GM23338 (cell line): ENCODE results near the gene GRK5. TPM values are rescaled to one million over a fixed set of nuclear protein-coding genes. Genes with fewer than 3 reads are reported as not detected.

ENCODE experiments used
- ATAC-seq: fragments of 200-7000 bp; cut with Tn5 transposase; 3 replicates; pipeline ENCODE4 v1.9.1; 2020
- DNase-seq: peaks from one replicate; pipeline ENCODE4 v3.0.0-alpha.2; 2015; ENCODE audit warnings: low spot score
- H2AFZ ChIP-seq: fragments of 200-600 bp; sonication (generic); 2 replicates; pipeline ENCODE4 v1.8.0; 2016; ENCODE audit warnings: antibody characterized with exemption, mild to moderate bottlenecking, moderate library complexity
- H3F3A ChIP-seq: fragments of 200-600 bp; sonication (generic); replicated peaks from 2 replicates; pipeline ENCODE4 v1.8.0; 2017; ENCODE audit warnings: antibody characterized with exemption, mixed run types, low read depth
- H3K27ac ChIP-seq: fragments of 200-600 bp; sonication (generic); 2 replicates; pipeline ENCODE4 v1.6.1; 2016; ENCODE audit warnings: low read depth
- H3K27me3 ChIP-seq: fragments of 200-600 bp; sonication (generic); 2 replicates; pipeline ENCODE4 v1.8.0; 2016; ENCODE audit warnings: mild to moderate bottlenecking, mixed run types, moderate library complexity; ENCODE audit not compliant: insufficient read depth
- H3K36me3 ChIP-seq: fragments of 200-600 bp; sonication (generic); 2 replicates; pipeline ENCODE4 v1.8.0; 2016; ENCODE audit warnings: mild to moderate bottlenecking; ENCODE audit not compliant: insufficient read depth
- H3K4me1 ChIP-seq: fragments of 200-600 bp; sonication (generic); 2 replicates; pipeline ENCODE4 v1.8.0; 2016; ENCODE audit warnings: mild to moderate bottlenecking, moderate library complexity; ENCODE audit not compliant: insufficient read depth
- H3K4me2 ChIP-seq: fragments of 200-600 bp; sonication (generic); 2 replicates; pipeline ENCODE4 v1.7.1; 2017; ENCODE audit warnings: mixed run types
- H3K4me3 ChIP-seq: fragments of 200-600 bp; sonication (generic); 2 replicates; pipeline ENCODE4 v1.6.1; 2016; ENCODE audit warnings: mixed run types
- H3K79me2 ChIP-seq: fragments of 200-600 bp; sonication (generic); replicated peaks from 2 replicates; pipeline ENCODE4 v1.8.0; 2017; ENCODE audit warnings: mild to moderate bottlenecking; ENCODE audit not compliant: insufficient read depth
- H3K9me2 ChIP-seq: fragments of 200-600 bp; sonication (generic); 2 replicates; pipeline ENCODE4 v1.8.0; 2017; ENCODE audit not compliant: insufficient read depth
- H4K20me1 ChIP-seq: fragments of 200-600 bp; sonication (generic); replicated peaks from 2 replicates; pipeline ENCODE4 v1.8.0; 2017; ENCODE audit warnings: mild to moderate bottlenecking; ENCODE audit not compliant: insufficient read depth
- H3K27ac Mint-ChIP-seq: 2 replicates; pipeline ENCODE4 v1.8.0; 2020; ENCODE audit warnings: inconsistent platforms, mild to moderate bottlenecking, moderate library complexity, mixed read lengths
- H3K27me3 Mint-ChIP-seq: 3 replicates; pipeline ENCODE4 v1.8.0; 2022; ENCODE audit warnings: low read depth, mild to moderate bottlenecking, moderate library complexity, mixed read lengths, inconsistent platforms; ENCODE audit not compliant: insufficient read depth, poor library complexity
- H3K36me3 Mint-ChIP-seq: 3 replicates; pipeline ENCODE4 v1.8.0; 2021; ENCODE audit warnings: low read depth, mild to moderate bottlenecking, inconsistent platforms, moderate library complexity, mixed read lengths
- H3K4me1 Mint-ChIP-seq: 3 replicates; pipeline ENCODE4 v1.8.0; 2020; ENCODE audit warnings: mild to moderate bottlenecking, inconsistent platforms, mixed read lengths
- H3K4me3 Mint-ChIP-seq: 3 replicates; pipeline ENCODE4 v1.8.0; 2021; ENCODE audit warnings: moderate library complexity, mild to moderate bottlenecking, inconsistent platforms, mixed read lengths
- H3K9me3 Mint-ChIP-seq: 3 replicates; pipeline ENCODE4 v1.8.0; 2020; ENCODE audit warnings: moderate library complexity, mild to moderate bottlenecking, inconsistent platforms, mixed read lengths
- CREB1 ChIP-seq: fragments of 250-450 bp; sonication (Bioruptor Pico); IDR thresholded peaks from 2 replicates; pipeline ENCODE4 v1.5.0; 2020; ENCODE audit warnings: low read depth, mild to moderate bottlenecking, moderate library complexity
- CTCF ChIP-seq, 2 experiments: fragments of 200-600 bp in 1 of 2; sonication (generic) in 1 of 2; conservative IDR thresholded peaks; 2 replicates each; pipeline versions ENCODE4 v1.5.1 to v1.6.1; 2016 to 2017; ENCODE audit warnings: antibody characterized with exemption in 2 of 2, low read depth in 2 of 2, mild to moderate bottlenecking in 2 of 2, moderate library complexity in 1 of 2
- NANOG ChIP-seq: IDR thresholded peaks from 2 replicates; pipeline ENCODE4 v1.6.1; 2016; ENCODE audit warnings: antibody characterized with exemption, borderline replicate concordance
- STAT1 ChIP-seq: IDR thresholded peaks from one replicate; pipeline ENCODE4 v1.6.1; 2016; ENCODE audit warnings: antibody characterized with exemption; ENCODE audit not compliant: unreplicated experiment
- ZNF114 ChIP-seq: fragments of 250-450 bp; sonication (Bioruptor Pico); IDR thresholded peaks from 2 replicates; pipeline ENCODE4 v1.5.0; 2020; ENCODE audit warnings: mild to moderate bottlenecking, moderate library complexity
- polyA plus RNA-seq: library from polyadenylated mRNA; unstranded; fragments of >200 nt; fragmentation: Nextera tagmentation; extraction: Ambion mirVana; gene quantifications from 2 replicates; pipeline ENCODE4 v1.2.1, GENCODE V29; 2016
- total RNA-seq: library from RNA; depleted of rRNA; stranded (reverse); fragments of >200 nt; shearing (Covaris generic); gene quantifications from 2 replicates; pipeline ENCODE4 v1.2.3, GENCODE V29; 2014

GRK5 gene
- total and polyA plus RNA-seq, 2 experiments from 2014 or later: 0.53 to 2.0 TPM

- no peak overlapping the region for H3K4me3 ChIP-seq
- H3K27me3 ChIP-seq: no peaks in the 10 kb centered on the region
- H3K4me1 ChIP-seq: no peaks in the 10 kb centered on the region
- H2AFZ ChIP-seq: 0 out of 2 replicates have a peak overlapping the region, but pooled peaks have one; percentile 74
- DNase-seq (peak; percentile 92), ATAC-seq (peak; percentile 82)
- no peaks in the 10 kb centered on the region for H3K36me3 ChIP-seq
- no peak overlapping the region for H3K4me2 ChIP-seq
- Mint-ChIP-seq H3K27ac (no peak overlapping the region), H3K27me3 (peaks cover 15% of the 10 kb centered on the region), H3K4me3 (no peak overlapping the region), H3K9me3 (no peaks in the 10 kb centered on the region), H3K36me3 (no peaks in the 10 kb centered on the region; the same call in 2 of the 3 replicates), H3K4me1 (peaks cover 17% of the 10 kb centered on the region)
- no peaks in the 10 kb centered on the region for H4K20me1 ChIP-seq
- H3K79me2 ChIP-seq: no peaks in the 10 kb centered on the region
- H3K27ac ChIP-seq: no peak overlapping the region
- TF ChIP-seq CREB1 (CRISPR knock-in tag): no peak
- TF ChIP-seq CTCF (conservative IDR thresholded peaks at IDR 0.05; ENCODE audit: low read depth in 2 of 2): peak; percentile 81 to 92
- H3F3A ChIP-seq: no peaks in the 10 kb centered on the region
- no peaks in the 10 kb centered on the region for H3K9me2 ChIP-seq
Measured at GRCh38 chr10:119445311-119445934, 238.1 kb downstream of the GRK5 start.

DNA sequence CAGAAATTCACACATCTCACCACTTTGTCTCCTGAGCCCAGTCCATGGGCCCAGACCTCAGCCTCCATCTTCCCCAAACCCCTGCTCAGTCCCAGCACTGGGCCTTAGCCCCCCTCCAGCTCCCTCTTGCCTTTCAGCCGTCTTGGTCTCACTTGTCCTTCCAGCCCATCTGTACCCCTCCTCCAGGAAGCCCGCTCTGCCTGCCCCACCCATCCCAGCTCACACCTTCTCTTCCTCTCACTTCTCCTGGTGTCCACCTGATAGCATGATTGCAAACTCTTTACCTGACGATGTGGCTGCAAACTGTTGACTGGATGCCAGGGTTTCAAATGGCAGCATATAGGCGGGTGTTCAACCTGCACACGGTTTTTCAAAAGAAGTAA is 238.6 kb downstream of the GRK5 start:
- Histone ChIP-seq H3K4me2 (no peak overlapping the region), H2AFZ (no peak overlapping the region), H3F3A (no peaks in the 10 kb centered on the region), H3K27ac (no peak overlapping the region), H3K79me2 (no peaks in the 10 kb centered on the region), H3K36me3 (no peaks in the 10 kb centered on the region), H3K27me3 (no peaks in the 10 kb centered on the region), H3K4me3 (no peak overlapping the region), H3K9me2 (no peaks in the 10 kb centered on the region), H3K4me1 (no peaks in the 10 kb centered on the region), H4K20me1 (no peaks in the 10 kb centered on the region)
- TF ChIP-seq NANOG: no peak
- no peak for TF ChIP-seq ZNF114 (CRISPR knock-in tag)
- Mint-ChIP-seq H3K9me3 (no peaks in the 10 kb centered on the region), H3K4me1 (peaks cover 17% of the 10 kb centered on the region), H3K27ac (no peak overlapping the region), H3K36me3 (no peaks in the 10 kb centered on the region; the same call in 2 of the 3 replicates), H3K27me3 (peaks cover 13% of the 10 kb centered on the region), H3K4me3 (no peak overlapping the region)
- ATAC-seq: no peak
- no peak for DNase-seq

- ATAC-seq (no peak), DNase-seq (no peak)
- no peaks in the 10 kb centered on the region for H3K27me3 ChIP-seq
- TF ChIP-seq CTCF (conservative IDR thresholded peaks at IDR 0.05; ENCODE audit: low read depth in 2 of 2) (no peak), STAT1 (no peak), NANOG (no peak), CREB1 (CRISPR knock-in tag) (no peak)
Measured at GRCh38 chr10:119446441-119447277, 239.3 kb downstream of the GRK5 start.

More at GRCh38 chr10:119446441-119447277, 239.3 kb downstream of the GRK5 start:
- peaks cover 11% of the 10 kb centered on the region for H3K27me3 Mint-ChIP-seq
- Histone ChIP-seq H2AFZ (no peak overlapping the region), H3K4me3 (no peak overlapping the region), H3K36me3 (no peaks in the 10 kb centered on the region), H3K79me2 (no peaks in the 10 kb centered on the region), H3K4me2 (no peak overlapping the region), H3K27ac (no peak overlapping the region), H3K9me2 (no peaks in the 10 kb centered on the region), H4K20me1 (no peaks in the 10 kb centered on the region), H3K4me1 (no peaks in the 10 kb centered on the region), H3F3A (no peaks in the 10 kb centered on the region)
- H3K36me3 Mint-ChIP-seq: no peaks in the 10 kb centered on the region; the same call in 2 of the 3 replicates
- H3K9me3 Mint-ChIP-seq: no peaks in the 10 kb centered on the region
- H3K4me3 Mint-ChIP-seq: no peak overlapping the region
- peaks cover 17% of the 10 kb centered on the region for H3K4me1 Mint-ChIP-seq
- no peak overlapping the region for H3K27ac Mint-ChIP-seq
